ENCODE results near the gene KIR3DL1. TPM values are rescaled to one million over a fixed set of nuclear protein-coding genes. Genes with fewer than 3 reads are reported as not detected.
"Not testable (repeated sequence)": the region's sequence is repeated elsewhere in the genome, so short reads cannot be mapped to it uniquely, and the experiment has no call there.

The KIR3DL1 gene
- total and polyA plus RNA-seq, 4 donors = 0.16 to 0.64 (median 0.18) TPM; not detected in 1

- no peaks in the 10 kb centered on the region for H3K36me3 ChIP-seq (ENCODE audit: control insufficient read depth in 4 of 4, insufficient read depth in 4 of 4, low read length in 4 of 4)
- 53 to 66% methylated on average over 7 of the region's 7 CpGs for WGBS, 2 donors
- H3K4me1 ChIP-seq (ENCODE audit: control insufficient read depth in 5 of 5, insufficient read depth in 5 of 5, low read length in 5 of 5) = no peaks in the 10 kb centered on the region
- no peak overlapping the region for H3K9ac ChIP-seq (ENCODE audit: insufficient read depth in 1 of 2, low read length in 2 of 2)
- DNase-seq (no peak), ATAC-seq (ENCODE audit: insufficient read depth, low FRiP score) (no peak)
- H3K27me3 ChIP-seq (ENCODE audit: control insufficient read depth in 3 of 3, insufficient read depth in 3 of 3, low read length in 2 of 3) = no peaks in the 10 kb centered on the region
- H3K4me3 ChIP-seq = no peak overlapping the region
- no peak overlapping the region for H3K27ac ChIP-seq (ENCODE audit: low read depth in 1 of 2, low read length in 1 of 2)
- no peak for TF ChIP-seq CTCF (IDR thresholded peaks at IDR 0.05; ENCODE audit: control extremely low read depth, extremely low read depth)
- H3K9me3 ChIP-seq (ENCODE audit: control insufficient read depth in 4 of 4, insufficient read depth in 3 of 4, low read length in 3 of 4) = peaks cover 0 to 5% (median 1%) of the 10 kb centered on the region in 4 donors
Observed at GRCh38 chr19:54851353-54851752, 35.1 kb downstream of the KIR3DL1 start.

GRCh38 chr19:54855241-54855640, 39.0 kb downstream of the KIR3DL1 start:
- not testable (repeated sequence) for H3K36me3 ChIP-seq (ENCODE audit: control insufficient read depth in 4 of 4, insufficient read depth in 4 of 4, low read length in 4 of 4); ATAC-seq (ENCODE audit: insufficient read depth, low FRiP score); H3K9ac ChIP-seq (ENCODE audit: insufficient read depth in 1 of 2, low read length in 2 of 2); H3K9me3 ChIP-seq (ENCODE audit: control insufficient read depth in 4 of 4, insufficient read depth in 3 of 4, low read length in 3 of 4); H3K27ac ChIP-seq (ENCODE audit: low read depth in 1 of 2, low read length in 1 of 2); H3K4me3 ChIP-seq; H3K4me1 ChIP-seq (ENCODE audit: control insufficient read depth in 5 of 5, insufficient read depth in 5 of 5, low read length in 5 of 5); H3K27me3 ChIP-seq (ENCODE audit: control insufficient read depth in 3 of 3, insufficient read depth in 3 of 3, low read length in 2 of 3); DNase-seq
- 19 to 52% methylated on average over 1 of the region's 1 CpG for WGBS, 2 donors

DNA sequence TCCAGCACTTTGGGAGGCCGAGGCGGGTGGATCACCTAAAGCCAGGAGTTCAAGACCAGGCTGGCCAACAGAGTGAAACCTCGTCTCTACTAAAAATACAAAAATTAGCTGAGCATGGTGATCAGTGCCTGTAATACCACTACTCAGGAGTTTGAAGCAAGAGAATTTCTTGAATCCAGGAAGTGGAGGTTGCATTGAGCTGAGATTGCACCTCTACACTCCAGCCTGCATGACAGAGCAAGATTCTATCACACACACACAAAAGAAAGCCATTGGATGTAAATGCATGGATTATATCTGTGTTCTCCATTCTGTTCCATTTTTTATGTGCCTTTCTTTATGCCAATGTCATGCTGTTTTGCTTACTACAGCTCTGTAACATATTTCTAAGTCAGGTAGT, 42.2 kb downstream of the KIR3DL1 start:
- not testable (repeated sequence) for H3K27ac ChIP-seq (ENCODE audit: low read depth in 1 of 2, low read length in 1 of 2); H3K9me3 ChIP-seq (ENCODE audit: control insufficient read depth in 4 of 4, insufficient read depth in 3 of 4, low read length in 3 of 4); H3K4me1 ChIP-seq (ENCODE audit: control insufficient read depth in 5 of 5, insufficient read depth in 5 of 5, low read length in 5 of 5); H3K9ac ChIP-seq (ENCODE audit: insufficient read depth in 1 of 2, low read length in 2 of 2); DNase-seq; H3K27me3 ChIP-seq (ENCODE audit: control insufficient read depth in 3 of 3, insufficient read depth in 3 of 3, low read length in 2 of 3); H3K36me3 ChIP-seq (ENCODE audit: control insufficient read depth in 4 of 4, insufficient read depth in 4 of 4, low read length in 4 of 4); H3K4me3 ChIP-seq; ATAC-seq (ENCODE audit: insufficient read depth, low FRiP score)
- 81 to 91% methylated on average over 2 to 3 of the region's 3 CpGs for WGBS, 2 donors

- not testable (repeated sequence) for H3K27ac ChIP-seq (ENCODE audit: low read depth in 1 of 2, low read length in 1 of 2); DNase-seq; H3K9ac ChIP-seq (ENCODE audit: insufficient read depth in 1 of 2, low read length in 2 of 2); H3K4me1 ChIP-seq (ENCODE audit: control insufficient read depth in 5 of 5, insufficient read depth in 5 of 5, low read length in 5 of 5); H3K9me3 ChIP-seq (ENCODE audit: control insufficient read depth in 4 of 4, insufficient read depth in 3 of 4, low read length in 3 of 4); H3K27me3 ChIP-seq (ENCODE audit: control insufficient read depth in 3 of 3, insufficient read depth in 3 of 3, low read length in 2 of 3); ATAC-seq (ENCODE audit: insufficient read depth, low FRiP score); H3K36me3 ChIP-seq (ENCODE audit: control insufficient read depth in 4 of 4, insufficient read depth in 4 of 4, low read length in 4 of 4); H3K4me3 ChIP-seq
- WGBS, 2 donors = 37 to 55% methylated on average over 7 of the region's 7 CpGs
Observed at GRCh38 chr19:54859421-54859820, 43.2 kb downstream of the KIR3DL1 start.

DNA sequence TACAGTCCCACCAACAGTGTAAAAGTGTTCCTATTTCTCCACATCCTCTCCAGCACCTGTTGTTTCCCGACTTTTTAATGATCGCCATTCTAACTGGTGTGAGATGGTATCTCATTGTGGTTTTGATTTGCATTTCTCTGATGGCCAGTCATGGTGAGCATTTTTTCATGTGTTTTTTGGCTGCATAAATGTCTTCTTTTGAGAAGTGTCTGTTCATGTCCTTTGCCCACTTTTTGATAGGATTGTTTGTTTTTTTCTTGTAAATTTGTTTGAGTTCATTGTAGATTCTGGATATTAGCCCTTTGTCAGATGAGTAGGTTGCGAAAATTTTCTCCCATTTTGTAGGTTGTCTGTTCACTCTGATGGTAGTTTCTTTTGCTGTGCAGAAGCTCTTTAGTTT, 47.2 kb downstream of the KIR3DL1 start:
- peaks cover 0 to 18% (median 0%) of the 10 kb centered on the region in 4 donors for H3K9me3 ChIP-seq (ENCODE audit: control insufficient read depth in 4 of 4, insufficient read depth in 3 of 4, low read length in 3 of 4)
- not testable (repeated sequence) for DNase-seq; H3K4me1 ChIP-seq (ENCODE audit: control insufficient read depth in 5 of 5, insufficient read depth in 5 of 5, low read length in 5 of 5); ATAC-seq (ENCODE audit: insufficient read depth, low FRiP score); H3K9ac ChIP-seq (ENCODE audit: insufficient read depth in 1 of 2, low read length in 2 of 2); H3K36me3 ChIP-seq (ENCODE audit: control insufficient read depth in 4 of 4, insufficient read depth in 4 of 4, low read length in 4 of 4); H3K4me3 ChIP-seq; H3K27me3 ChIP-seq (ENCODE audit: control insufficient read depth in 3 of 3, insufficient read depth in 3 of 3, low read length in 2 of 3); H3K27ac ChIP-seq (ENCODE audit: low read depth in 1 of 2, low read length in 1 of 2)
- WGBS, 2 donors = 100% methylated on average over 1 of the region's 3 CpGs; no CpG with 5 or more reads in 1 of the 2 donors
